ENCODE data around the gene ILF3. TPM values are rescaled to one million over a fixed set of nuclear protein-coding genes. Genes with fewer than 3 reads are reported as not detected.

ILF3 gene
- 169 to 194 TPM (median 184 TPM) in 5 replicates for total RNA-seq (2022; extraction: Qiagen RNA extraction; ENCODE audit: low read depth)

GRCh38 chr19:10653732-10654609, at the start of gene ILF3:
Gene ILF3 (plus strand): TSS chr19:10654346. CDS start chr19:10670606, 16,260 bp downstream.

GRCh38 chr19:10625003-10625761, 29.0 kb upstream of the ILF3 start, which contains the start of gene SLC44A2:
Gene SLC44A2 (plus strand): TSS chr19:10625553. CDS start chr19:10625634, 81 bp downstream.

GRCh38 chr19:10717356-10718204, 63.4 kb downstream of the ILF3 start, which contains the start of gene DNM2:
Gene DNM2 (plus strand): TSS chr19:10718079. CDS start chr19:10718243, 164 bp downstream.

Other genes starting within 250 kb of the ILF3 start
- 4.3 to 6.4 TPM (median 5.1 TPM) in 5 replicates for gene PDE4A, start 233.8 kb upstream of the ILF3 start, total RNA-seq (2022; extraction: Qiagen RNA extraction; ENCODE audit: low read depth)
- gene KEAP1, start 151.0 kb upstream of the ILF3 start, total RNA-seq (2022; extraction: Qiagen RNA extraction; ENCODE audit: low read depth), result 59.7 to 76.3 TPM (median 65.5 TPM) in 5 replicates
- gene S1PR5, start 136.9 kb upstream of the ILF3 start, total RNA-seq (2022; extraction: Qiagen RNA extraction; ENCODE audit: low read depth), result 2.1 to 2.9 TPM (median 2.6 TPM) in 5 replicates
- gene ATG4D, start 110.4 kb upstream of the ILF3 start, total RNA-seq (2022; extraction: Qiagen RNA extraction; ENCODE audit: low read depth), result 19.2 to 23.6 TPM (median 22.5 TPM) in 5 replicates
- gene KRI1, start 88.3 kb upstream of the ILF3 start, total RNA-seq (2022; extraction: Qiagen RNA extraction; ENCODE audit: low read depth), result 17.0 to 19.8 TPM (median 17.8 TPM) in 5 replicates
- 4.6 to 5.4 TPM (median 5.0 TPM) in 5 replicates for gene CDKN2D, start 85.4 kb upstream of the ILF3 start, total RNA-seq (2022; extraction: Qiagen RNA extraction; ENCODE audit: low read depth)
- gene AP1M2, start 67.0 kb upstream of the ILF3 start, total RNA-seq (2022; extraction: Qiagen RNA extraction; ENCODE audit: low read depth), result 36.2 to 50.7 TPM (median 39.6 TPM) in 5 replicates
- 5.4 to 8.1 TPM (median 6.6 TPM) in 5 replicates for gene SLC44A2, start 28.8 kb upstream of the ILF3 start, total RNA-seq (2022; extraction: Qiagen RNA extraction; ENCODE audit: low read depth)
- 30.4 to 37.4 TPM (median 33.7 TPM) in 5 replicates for gene QTRT1, start 47.1 kb downstream of the ILF3 start, total RNA-seq (2022; extraction: Qiagen RNA extraction; ENCODE audit: low read depth)
- gene DNM2, start 63.7 kb downstream of the ILF3 start, total RNA-seq (2022; extraction: Qiagen RNA extraction; ENCODE audit: low read depth), result 44.3 to 59.1 TPM (median 54.4 TPM) in 5 replicates
- gene TMED1, start 181.9 kb downstream of the ILF3 start, total RNA-seq (2022; extraction: Qiagen RNA extraction; ENCODE audit: low read depth), result 25.2 to 30.2 TPM (median 28.9 TPM) in 5 replicates
- gene C19orf38, start 194.1 kb downstream of the ILF3 start, total RNA-seq (2022; extraction: Qiagen RNA extraction; ENCODE audit: low read depth), result 0.10 to 0.23 TPM (median 0.11 TPM) in 4 of 5 replicates, not detected in the other
- 44.1 to 55.9 TPM (median 44.8 TPM) in 5 replicates for gene CARM1, start 217.2 kb downstream of the ILF3 start, total RNA-seq (2022; extraction: Qiagen RNA extraction; ENCODE audit: low read depth)